A549 (cell line): ENCODE data around the gene CBR1. TPM values are rescaled to one million over a fixed set of nuclear protein-coding genes. Genes with fewer than 3 reads are reported as not detected.

Experiments
- ATAC-seq, 2 experiments: fragments of 200-7000 bp in 1 of 2; fragments of >200 bp in 1 of 2; cut with Nextera tagmentation in 1 of 2; cut with Tn5 transposase in 1 of 2; 3 replicates each; pipeline versions ENCODE4 v1.8.0 to v1.9.1; 2018 to 2020; ENCODE audit warnings: mild to moderate bottlenecking in 1 of 2, moderate library complexity in 1 of 2
- CTCF ChIA-PET: fragments of 300-600 bp; sonication (Branson Sonifier 250); formaldehyde crosslinking; extraction: SDS; loops from one replicate; lab custom pipeline; 2021; ENCODE audit warnings: antibody characterized with exemption, inconsistent platforms; lab: Yijun Ruan, JAX
- POLR2A ChIA-PET: fragments of 350-600 bp; formaldehyde crosslinking; extraction: SDS; loops from one replicate; lab custom pipeline; 2021; ENCODE audit warnings: antibody characterized with exemption, inconsistent platforms; lab: Yijun Ruan, JAX
- DNase-seq, 2 experiments: peaks; one replicate each; pipeline versions ENCODE4 v3.0.0 to v3.0.0-alpha.2; 2011 to 2016; ENCODE audit warnings: low read depth in 1 of 2, low spot score in 1 of 2
- FAIRE-seq: peaks from 2 replicates; lab custom pipeline; 2011; peaks lifted over from hg19 to GRCh38; lab: Jason Lieb, UNC
- H3K27ac ChIP-seq, 2 experiments: fragments of >200 bp; sonication (Bioruptor Twin); formaldehyde crosslinking; 3 replicates each; pipeline ENCODE4 v1.5.1; 2016 to 2017
- H3K4me1 ChIP-seq: fragments of >200 bp; sonication (Bioruptor Twin); formaldehyde crosslinking; 3 replicates; pipeline ENCODE4 v1.6.1; 2016
- H3K4me2 ChIP-seq: fragments of >200 bp; sonication (Bioruptor Twin); formaldehyde crosslinking; 3 replicates; pipeline ENCODE4 v1.6.1; 2016
- H3K4me3 ChIP-seq: fragments of >200 bp; sonication (Bioruptor Twin); formaldehyde crosslinking; 3 replicates; pipeline ENCODE4 v1.5.1; 2016
- H3K9me3 ChIP-seq: fragments of >200 bp; sonication (Bioruptor Twin); formaldehyde crosslinking; 3 replicates; pipeline ENCODE4 v1.6.1; 2016
- CBX8 ChIP-seq: fragments of 200-600 bp; sonication (generic); IDR thresholded peaks from 2 replicates; pipeline ENCODE4 v1.6.1; 2016
- CHD2 ChIP-seq: fragments of 150-350 bp; IDR thresholded peaks from 2 replicates; pipeline ENCODE4 v1.6.1; 2014; ENCODE audit warnings: low read length; ENCODE audit not compliant: partially characterized antibody
- EP300 ChIP-seq, 2 experiments: fragments of >200 bp; sonication (Bioruptor Twin); formaldehyde crosslinking; IDR thresholded peaks; 2 replicates in 1 of 2; 3 replicates in 1 of 2; pipeline ENCODE4 v1.6.1; 2016 to 2017
- GATA3 ChIP-seq: IDR thresholded peaks from 2 replicates; pipeline ENCODE4 v1.6.1; 2012; ENCODE audit warnings: borderline replicate concordance
- HDAC2 ChIP-seq: fragments of 200-600 bp; sonication (generic); IDR thresholded peaks from 2 replicates; pipeline ENCODE4 v1.6.1; 2016
- JUN ChIP-seq, 2 experiments: fragments of >200 bp; sonication (Bioruptor Twin); formaldehyde crosslinking; IDR thresholded peaks; 2 replicates in 1 of 2; 3 replicates in 1 of 2; pipeline ENCODE4 v1.6.1; 2016 to 2017
- JUNB ChIP-seq: fragments of >200 bp; sonication (Bioruptor Twin); formaldehyde crosslinking; IDR thresholded peaks from 2 replicates; pipeline ENCODE4 v1.6.1; 2016
- KDM1A ChIP-seq: fragments of 200-600 bp; sonication (generic); IDR thresholded peaks from 2 replicates; pipeline ENCODE4 v1.6.1; 2016; ENCODE audit warnings: low read depth, mild to moderate bottlenecking
- NR3C1 ChIP-seq: fragments of >200 bp; sonication (Bioruptor Twin); formaldehyde crosslinking; IDR thresholded peaks from 3 replicates; pipeline ENCODE4 v1.6.1; 2017
- PHF8 ChIP-seq: fragments of 200-600 bp; sonication (generic); IDR thresholded peaks from 2 replicates; pipeline ENCODE4 v1.6.1; 2016; ENCODE audit warnings: low read depth, mild to moderate bottlenecking, antibody characterized with exemption, moderate library complexity, borderline replicate concordance
- POLR2A ChIP-seq: IDR thresholded peaks from 2 replicates; pipeline ENCODE4 v1.6.1; 2012; ENCODE audit warnings: mild to moderate bottlenecking, low read length
- POLR2AphosphoS2 ChIP-seq: conservative IDR thresholded peaks from 2 replicates; pipeline ENCODE4 v1.6.1; 2012; ENCODE audit warnings: low read length, improper control_type of control experiment, inconsistent platforms
- RAD21 ChIP-seq, 2 experiments: fragments of >200 bp in 1 of 2; sonication (Bioruptor Twin) in 1 of 2; formaldehyde crosslinking in 1 of 2; IDR thresholded peaks in 1 of 2; conservative IDR thresholded peaks in 1 of 2; 2 replicates in 1 of 2; 3 replicates in 1 of 2; pipeline ENCODE4 v1.6.1; 2012 to 2018; ENCODE audit warnings: inconsistent platforms in 1 of 2
- RARB ChIP-seq: fragments of 250-450 bp; sonication (Bioruptor Pico); IDR thresholded peaks from 2 replicates; pipeline ENCODE4 v1.8.0; 2021; ENCODE audit warnings: mild to moderate bottlenecking, moderate library complexity
- RCOR1 ChIP-seq: fragments of 150-350 bp; IDR thresholded peaks from 2 replicates; pipeline ENCODE4 v1.6.1; 2014; ENCODE audit warnings: antibody characterized with exemption, low read length, low read depth
- SREBF2 ChIP-seq: fragments of 450-650 bp; IDR thresholded peaks from 2 replicates; pipeline ENCODE4 v1.6.1; 2014; ENCODE audit warnings: mild to moderate bottlenecking, moderate library complexity
- TFCP2L1 ChIP-seq: fragments of 250-450 bp; sonication (Bioruptor Pico); IDR thresholded peaks from 2 replicates; pipeline ENCODE4 v1.5.0; 2021; ENCODE audit warnings: mild to moderate bottlenecking
- TP53 ChIP-seq: fragments of 250-450 bp; sonication (Bioruptor Pico); IDR thresholded peaks from 2 replicates; pipeline ENCODE4 v1.5.0; 2021; ENCODE audit warnings: mild to moderate bottlenecking, moderate library complexity
- ZC3H11A ChIP-seq: fragments of 450-650 bp; IDR thresholded peaks from 2 replicates; pipeline ENCODE4 v1.6.1; 2014; ENCODE audit warnings: antibody characterized with exemption, mild to moderate bottlenecking
- ZFP36 ChIP-seq: fragments of 450-650 bp; IDR thresholded peaks from 2 replicates; pipeline ENCODE4 v1.6.1; 2014; ENCODE audit warnings: borderline replicate concordance; ENCODE audit not compliant: partially characterized antibody
- ZNF302 ChIP-seq: fragments of 250-450 bp; sonication (Bioruptor Pico); IDR thresholded peaks from 2 replicates; pipeline ENCODE4 v1.9.0; 2021; ENCODE audit warnings: inconsistent platforms, mild to moderate bottlenecking, moderate library complexity
- WGBS: methylation state at CpG from one replicate; pipeline ENCODE4 v1.1.6; 2017; ENCODE audit errors: missing lambda C conversion rate; 5-methylcytosine and 5-hydroxymethylcytosine counted together
- polyA plus RNA-seq, 4 experiments: library from polyadenylated mRNA; depleted of rRNA in 3 of 4; stranded (reverse); fragments of >200 nt; fragmentation: RNase III in 1 of 4; extraction: RNeasy Plus Mini Kit Qiagen cat#74134 plus additional on column Dnase treatment in 1 of 4; gene quantifications; 2 replicates in 3 of 4; 3 replicates in 1 of 4; pipeline ENCODE4 v1.2.3, GENCODE V29; 2011 to 2017
- TF ChIP-seq, protein P1 (sequence below): fragments of 150-350 bp; IDR thresholded peaks from 2 replicates; pipeline ENCODE4 v1.6.1; 2014; ENCODE audit warnings: low read depth, mild to moderate bottlenecking, low read length
- TF ChIP-seq, protein P2 (sequence below): fragments of 250-450 bp; sonication (Bioruptor Pico); IDR thresholded peaks from 2 replicates; pipeline ENCODE4 v1.5.0; 2020; ENCODE audit warnings: low read depth, mild to moderate bottlenecking, moderate library complexity
- TF ChIP-seq, protein P3 (sequence below): fragments of 200-600 bp; sonication (generic); IDR thresholded peaks from 2 replicates; pipeline ENCODE4 v1.6.1; 2016; ENCODE audit warnings: antibody characterized with exemption, mild to moderate bottlenecking, moderate library complexity

Gene CBR1
- polyA plus RNA-seq, 2 of the 4 experiments (the other 2 are of a cell fraction): 165 to 208 TPM

DNA sequence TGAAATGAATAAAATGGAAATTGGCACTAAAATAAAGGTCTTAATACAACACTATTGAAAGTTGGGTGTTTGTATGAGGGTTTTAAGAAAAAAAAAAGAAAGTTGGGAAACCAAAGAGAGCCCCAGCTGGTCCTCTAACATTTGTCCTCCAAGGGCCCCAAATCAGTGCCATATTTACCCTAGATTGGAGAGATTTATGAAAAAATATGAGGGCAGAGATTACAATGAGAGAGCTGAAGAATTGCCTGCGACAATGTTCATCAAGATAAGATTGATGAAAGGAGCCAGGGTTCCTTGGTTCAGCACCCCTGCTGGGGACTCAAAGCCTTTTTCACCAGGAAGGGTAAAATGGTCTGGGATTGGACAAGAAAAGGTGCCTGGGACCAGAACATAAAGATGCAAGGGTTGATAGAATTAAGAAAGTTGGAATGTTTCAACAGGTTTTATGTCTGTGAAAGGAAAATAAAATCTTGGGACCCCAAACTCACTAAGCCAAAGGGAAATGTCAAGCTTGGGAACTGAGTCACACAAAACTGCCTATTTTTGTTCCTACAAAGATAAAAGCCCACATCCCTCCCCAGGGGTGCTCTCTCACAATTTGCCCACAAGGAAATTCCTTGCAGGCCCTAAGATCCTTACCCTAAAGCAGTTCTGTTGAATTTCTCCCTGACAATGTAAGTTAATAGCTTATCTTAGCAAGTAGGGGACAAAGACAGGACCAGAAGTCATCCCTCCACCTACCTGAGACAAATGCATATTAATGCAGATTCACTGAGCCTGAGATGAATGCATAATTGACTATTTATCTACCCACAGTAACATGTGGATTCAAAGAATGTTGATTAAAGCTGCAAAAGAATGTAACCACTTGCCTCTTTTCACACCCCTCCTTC is 26.8 kb downstream of the CBR1 start:
- WGBS: 52% methylated on average over 1 of the region's 1 CpG
- H3K4me1 ChIP-seq: no peaks in the 10 kb centered on the region
- no peak overlapping the region for H3K4me2 ChIP-seq
- FAIRE-seq (no peak), ATAC-seq (no peak), DNase-seq (no peak)
- TF ChIP-seq KDM1A: no peak
- TF ChIP-seq GATA3: no peak
- TF ChIP-seq PHF8: no peak
- no peak for TF ChIP-seq JUNB
- TF ChIP-seq NR3C1: no peak
- no peak for TF ChIP-seq SREBF2
- TF ChIP-seq, protein P1, sequence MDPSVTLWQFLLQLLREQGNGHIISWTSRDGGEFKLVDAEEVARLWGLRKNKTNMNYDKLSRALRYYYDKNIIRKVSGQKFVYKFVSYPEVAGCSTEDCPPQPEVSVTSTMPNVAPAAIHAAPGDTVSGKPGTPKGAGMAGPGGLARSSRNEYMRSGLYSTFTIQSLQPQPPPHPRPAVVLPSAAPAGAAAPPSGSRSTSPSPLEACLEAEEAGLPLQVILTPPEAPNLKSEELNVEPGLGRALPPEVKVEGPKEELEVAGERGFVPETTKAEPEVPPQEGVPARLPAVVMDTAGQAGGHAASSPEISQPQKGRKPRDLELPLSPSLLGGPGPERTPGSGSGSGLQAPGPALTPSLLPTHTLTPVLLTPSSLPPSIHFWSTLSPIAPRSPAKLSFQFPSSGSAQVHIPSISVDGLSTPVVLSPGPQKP: no peak
- TF ChIP-seq EP300 (IDR thresholded peaks at IDR 0.05): no peak
- no peak for TF ChIP-seq RAD21 (conservative IDR thresholded peaks at IDR 0.05 in 1 of 2, IDR thresholded peaks at IDR 0.05 in 1 of 2)
- no peak for TF ChIP-seq RCOR1
- TF ChIP-seq POLR2A: no peak
- TF ChIP-seq HDAC2: no peak
- TF ChIP-seq, protein P2, sequence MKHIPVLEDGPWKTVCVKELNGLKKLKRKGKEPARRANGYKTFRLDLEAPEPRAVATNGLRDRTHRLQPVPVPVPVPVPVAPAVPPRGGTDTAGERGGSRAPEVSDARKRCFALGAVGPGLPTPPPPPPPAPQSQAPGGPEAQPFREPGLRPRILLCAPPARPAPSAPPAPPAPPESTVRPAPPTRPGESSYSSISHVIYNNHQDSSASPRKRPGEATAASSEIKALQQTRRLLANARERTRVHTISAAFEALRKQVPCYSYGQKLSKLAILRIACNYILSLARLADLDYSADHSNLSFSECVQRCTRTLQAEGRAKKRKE: no peak
- no peak for TF ChIP-seq RARB (CRISPR knock-in tag)
- no peak for TF ChIP-seq ZC3H11A
- CTCF ChIA-PET: interaction anchor here (1.4 kb wide), 1 partner anchor 16 kb away, joined by 6 read pairs; no protein-coding TSS in a partner anchor
- no peak overlapping the region for H3K27ac ChIP-seq
- POLR2A ChIA-PET: no interaction called here
- H3K4me3 ChIP-seq: no peak overlapping the region
- no peaks in the 10 kb centered on the region for H3K9me3 ChIP-seq

DNA sequence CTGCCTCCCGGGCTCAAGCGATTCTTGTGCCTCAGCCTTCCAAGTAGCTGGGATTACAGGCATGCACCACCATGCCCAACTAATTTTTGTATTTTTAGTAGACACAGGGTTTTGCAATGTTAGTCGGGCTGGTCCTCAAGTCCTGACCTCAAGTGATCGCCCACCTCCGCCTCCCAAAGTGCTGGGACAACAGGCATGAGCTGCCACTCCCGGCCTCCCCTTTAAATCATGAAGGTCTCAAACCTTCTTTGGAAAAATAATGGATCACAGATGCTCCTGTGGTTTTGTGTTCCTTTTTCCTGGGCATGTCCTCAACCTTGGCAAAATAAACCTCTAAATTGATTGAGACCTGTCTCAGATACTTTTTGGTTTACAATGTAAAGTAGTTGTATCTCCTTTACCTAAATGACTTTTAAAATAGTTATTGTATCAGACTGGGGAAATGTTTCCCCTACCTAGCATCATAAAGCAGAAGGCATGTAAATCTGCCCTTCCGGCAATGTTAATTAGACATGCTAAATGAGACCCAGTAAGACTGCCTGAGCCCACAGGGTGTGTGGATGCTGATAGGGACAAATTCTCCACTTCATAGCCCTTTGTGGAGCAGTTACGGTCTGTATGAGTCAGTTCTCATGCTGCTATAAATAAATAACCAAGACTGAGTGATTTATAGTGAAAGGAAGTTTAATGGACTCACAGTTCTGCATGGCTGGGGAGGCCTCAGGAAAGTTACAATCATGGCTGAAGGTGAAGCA is 27.8 kb downstream of the CBR1 start:
- TF ChIP-seq NR3C1: no peak
- TF ChIP-seq EP300 (IDR thresholded peaks at IDR 0.05): no peak
- TF ChIP-seq ZNF302 (CRISPR knock-in tag): no peak
- no peak for TF ChIP-seq TP53 (CRISPR knock-in tag)
- no peak for TF ChIP-seq ZFP36
- TF ChIP-seq JUN (IDR thresholded peaks at IDR 0.05): no peak
- no peak for TF ChIP-seq JUNB
- ATAC-seq (no peak), DNase-seq (no peak), FAIRE-seq (no peak)
- H3K4me2 ChIP-seq: no peak overlapping the region; the same call in 2 of the 3 replicates
- no peak overlapping the region for H3K4me3 ChIP-seq
- WGBS: 76% methylated on average over 8 of the region's 8 CpGs
- H3K9me3 ChIP-seq: no peaks in the 10 kb centered on the region
- POLR2A ChIA-PET: no interaction called here
- CTCF ChIA-PET: interaction anchor here (1.4 kb wide), 2 partner anchors 15 kb away, joined by 5 to 6 read pairs; no protein-coding TSS in a partner anchor
- H3K4me1 ChIP-seq: no peaks in the 10 kb centered on the region
- H3K27ac ChIP-seq: no peak overlapping the region

DNA sequence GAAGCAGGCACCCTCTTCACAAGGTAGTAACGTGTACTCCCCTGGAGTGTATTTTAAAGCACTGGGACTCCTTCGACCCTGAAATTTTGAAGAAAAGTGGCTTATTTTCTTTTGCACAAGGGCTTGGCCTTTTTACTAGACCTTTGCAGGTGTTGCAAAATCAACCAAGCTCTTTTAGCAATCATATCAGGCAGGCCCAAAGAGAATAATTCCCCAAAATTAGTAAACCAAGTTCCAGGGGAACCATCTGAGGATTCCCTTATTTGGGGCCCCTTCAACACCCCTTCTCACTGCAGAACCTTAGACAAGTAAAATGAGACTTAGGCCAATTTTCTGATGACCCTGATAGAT is 28.3 kb downstream of the CBR1 start:
- CTCF ChIA-PET: interaction anchor here (0.6 to 1.4 kb wide), 2 partner anchors 14 to 19 kb away, joined by 3 to 5 read pairs; no protein-coding TSS in a partner anchor
- H3K4me3 ChIP-seq: no peak overlapping the region
- FAIRE-seq: no peak
- no peak for TF ChIP-seq NR3C1
- TF ChIP-seq CHD2: no peak
- no peak for TF ChIP-seq TFCP2L1
- TF ChIP-seq, protein P2: no peak
- TF ChIP-seq, protein P3, sequence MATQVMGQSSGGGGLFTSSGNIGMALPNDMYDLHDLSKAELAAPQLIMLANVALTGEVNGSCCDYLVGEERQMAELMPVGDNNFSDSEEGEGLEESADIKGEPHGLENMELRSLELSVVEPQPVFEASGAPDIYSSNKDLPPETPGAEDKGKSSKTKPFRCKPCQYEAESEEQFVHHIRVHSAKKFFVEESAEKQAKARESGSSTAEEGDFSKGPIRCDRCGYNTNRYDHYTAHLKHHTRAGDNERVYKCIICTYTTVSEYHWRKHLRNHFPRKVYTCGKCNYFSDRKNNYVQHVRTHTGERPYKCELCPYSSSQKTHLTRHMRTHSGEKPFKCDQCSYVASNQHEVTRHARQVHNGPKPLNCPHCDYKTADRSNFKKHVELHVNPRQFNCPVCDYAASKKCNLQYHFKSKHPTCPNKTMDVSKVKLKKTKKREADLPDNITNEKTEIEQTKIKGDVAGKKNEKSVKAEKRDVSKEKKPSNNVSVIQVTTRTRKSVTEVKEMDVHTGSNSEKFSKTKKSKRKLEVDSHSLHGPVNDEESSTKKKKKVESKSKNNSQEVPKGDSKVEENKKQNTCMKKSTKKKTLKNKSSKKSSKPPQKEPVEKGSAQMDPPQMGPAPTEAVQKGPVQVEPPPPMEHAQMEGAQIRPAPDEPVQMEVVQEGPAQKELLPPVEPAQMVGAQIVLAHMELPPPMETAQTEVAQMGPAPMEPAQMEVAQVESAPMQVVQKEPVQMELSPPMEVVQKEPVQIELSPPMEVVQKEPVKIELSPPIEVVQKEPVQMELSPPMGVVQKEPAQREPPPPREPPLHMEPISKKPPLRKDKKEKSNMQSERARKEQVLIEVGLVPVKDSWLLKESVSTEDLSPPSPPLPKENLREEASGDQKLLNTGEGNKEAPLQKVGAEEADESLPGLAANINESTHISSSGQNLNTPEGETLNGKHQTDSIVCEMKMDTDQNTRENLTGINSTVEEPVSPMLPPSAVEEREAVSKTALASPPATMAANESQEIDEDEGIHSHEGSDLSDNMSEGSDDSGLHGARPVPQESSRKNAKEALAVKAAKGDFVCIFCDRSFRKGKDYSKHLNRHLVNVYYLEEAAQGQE: no peak
- TF ChIP-seq CBX8: no peak
- TF ChIP-seq POLR2AphosphoS2: no peak
- TF ChIP-seq, all 56 proteins: peak for 0
- H3K27ac ChIP-seq: no peak overlapping the region
- ATAC-seq (no peak), DNase-seq (no peak)
- H3K4me1 ChIP-seq: no peaks in the 10 kb centered on the region
- POLR2A ChIA-PET: no interaction called here
- H3K4me2 ChIP-seq: no peak overlapping the region
- WGBS: 52% methylated on average over 2 of the region's 2 CpGs
- no peaks in the 10 kb centered on the region for H3K9me3 ChIP-seq
